ENCODE results near the gene TMX2. TPM values are rescaled to one million over a fixed set of nuclear protein-coding genes. Genes with fewer than 3 reads are reported as not detected.

The TMX2 gene
- total and polyA plus RNA-seq, 4 donors = 40.6 to 50.8 (median 45.9) TPM

- H3K4me1 ChIP-seq (ENCODE audit: control insufficient read depth in 1 of 2, insufficient read depth in 2 of 2, low read length in 2 of 2) = peaks cover 1 to 6% of the 10 kb centered on the region in 2 donors
- H3K9me3 ChIP-seq (ENCODE audit: control insufficient read depth, low read length) = no peaks in the 10 kb centered on the region
- no peaks in the 10 kb centered on the region for H3K36me3 ChIP-seq (ENCODE audit: control insufficient read depth in 1 of 2, insufficient read depth in 2 of 2, low read length in 1 of 2)
- intact Hi-C loops (cut with DNase I) = no loop called here
- no peak overlapping the region for H3K27ac ChIP-seq (ENCODE audit: low read depth in 1 of 2, low read length in 2 of 2)
- no peak overlapping the region for H3K4me3 ChIP-seq (ENCODE audit: low read length in 2 of 2)
- H3K27me3 ChIP-seq (ENCODE audit: control insufficient read depth in 1 of 2, insufficient read depth in 2 of 2, low read length in 1 of 2) = no peaks in the 10 kb centered on the region
- no peak for ATAC-seq (ENCODE audit: low FRiP score)
- no peak for DNase-seq
These were observed 76.3 kb downstream of the TMX2 start for GRCh38 chr11:57788703-57789088.

Other genes starting within 250 kb of the TMX2 start
- 10 to 100 TPM in 1 of 2 donors, 1 to 10 TPM in 1; 7.6 to 15.8 TPM for gene SLC43A1, start 196.9 kb upstream of the TMX2 start, total RNA-seq
- 10 to 100 TPM in 1 of 2 donors, 1 to 10 TPM in 1; 8.6 to 19.6 TPM for gene SLC43A1, start 196.9 kb upstream of the TMX2 start, polyA plus RNA-seq
- gene TIMM10, start 181.8 kb upstream of the TMX2 start, total RNA-seq = 10 to 100 TPM; 30.8 to 40.0 TPM
- gene TIMM10, start 181.8 kb upstream of the TMX2 start, polyA plus RNA-seq = 10 to 100 TPM; 34.7 to 71.1 TPM
- gene SMTNL1, start 175.0 kb upstream of the TMX2 start, total RNA-seq = not detected
- not detected for gene SMTNL1, start 175.0 kb upstream of the TMX2 start, polyA plus RNA-seq
- 10 to 100 TPM; 42.0 to 68.9 TPM for gene UBE2L6, start 144.9 kb upstream of the TMX2 start, total RNA-seq
- 10 to 100 TPM; 44.8 to 45.2 TPM for gene UBE2L6, start 144.9 kb upstream of the TMX2 start, polyA plus RNA-seq
- gene SERPING1, start 114.9 kb upstream of the TMX2 start, total RNA-seq = 1,000 to 10,000 TPM in 1 of 2 donors, 100 to 1,000 TPM in 1; 723 to 1,015 TPM
- 100 to 1,000 TPM; 473 to 867 TPM for gene SERPING1, start 114.9 kb upstream of the TMX2 start, polyA plus RNA-seq
- 1 to 10 TPM in 1 of 2 donors, under 1 TPM in 1; 0.97 to 1.8 TPM for gene YPEL4, start 62.7 kb upstream of the TMX2 start, total RNA-seq
- 1 to 10 TPM; 3.0 to 6.2 TPM for gene YPEL4, start 62.7 kb upstream of the TMX2 start, polyA plus RNA-seq
- gene CLP1, start 54.8 kb upstream of the TMX2 start, total RNA-seq = 10 to 100 TPM; 10.0 to 10.6 TPM
- gene CLP1, start 54.8 kb upstream of the TMX2 start, polyA plus RNA-seq = 10 to 100 TPM in 1 of 2 donors, 1 to 10 TPM in 1; 6.7 to 10.8 TPM
- 10 to 100 TPM; 47.9 to 51.0 TPM for gene ZDHHC5, start 44.5 kb upstream of the TMX2 start, total RNA-seq
- gene ZDHHC5, start 44.5 kb upstream of the TMX2 start, polyA plus RNA-seq = 10 to 100 TPM; 11.3 to 17.6 TPM
- gene MED19, start 378 bp upstream of the TMX2 start, total RNA-seq = 10 to 100 TPM in 1 of 2 donors, 1 to 10 TPM in 1; 8.8 to 11.6 TPM
- 10 to 100 TPM in 1 of 2 donors, 1 to 10 TPM in 1; 9.9 to 11.8 TPM for gene MED19, start 378 bp upstream of the TMX2 start, polyA plus RNA-seq
- gene SELENOH, start 28.9 kb downstream of the TMX2 start, total RNA-seq = 10 to 100 TPM; 65.0 to 75.1 TPM
- gene SELENOH, start 28.9 kb downstream of the TMX2 start, polyA plus RNA-seq = 100 to 1,000 TPM; 126 to 158 TPM
- gene BTBD18, start 39.2 kb downstream of the TMX2 start, total RNA-seq = not detected
- under 1 TPM in 1 of 2 donors, not detected in 1; 0.05 TPM for gene BTBD18, start 39.2 kb downstream of the TMX2 start, polyA plus RNA-seq
- 100 to 1,000 TPM; 167 to 213 TPM for gene CTNND1, start 49.2 kb downstream of the TMX2 start, total RNA-seq
- gene CTNND1, start 49.2 kb downstream of the TMX2 start, polyA plus RNA-seq = 10 to 100 TPM; 31.6 to 35.8 TPM